Nephron (organoid): ENCODE measurements around the gene CCDC83.

Experiments
- H3K27ac Mint-ChIP-seq, 3 experiments: 2 replicates each; pipeline ENCODE4 v1.8.0; 2020; ENCODE audit warnings: mixed read lengths in 3 of 3, mild to moderate bottlenecking in 2 of 3, moderate library complexity in 1 of 3
- H3K27me3 Mint-ChIP-seq: 2 replicates; pipeline ENCODE4 v1.8.0; 2021; ENCODE audit warnings: low read depth, mild to moderate bottlenecking, moderate library complexity, mixed read lengths
- H3K36me3 Mint-ChIP-seq: 2 replicates; pipeline ENCODE4 v1.8.0; 2020; ENCODE audit warnings: low read depth, mixed read lengths
- H3K4me1 Mint-ChIP-seq: 2 replicates; pipeline ENCODE4 v1.8.0; 2020; ENCODE audit warnings: mixed read lengths
- H3K4me3 Mint-ChIP-seq, 3 experiments: 2 replicates each; pipeline ENCODE4 v1.8.0; 2020; ENCODE audit warnings: mild to moderate bottlenecking in 3 of 3, mixed read lengths in 3 of 3, moderate library complexity in 2 of 3
- H3K9me3 Mint-ChIP-seq: 2 replicates; pipeline ENCODE4 v1.8.0; 2020; ENCODE audit warnings: mixed read lengths
- CTCF ChIP-seq, 3 experiments: fragments of 200-600 bp; sonication (generic); IDR thresholded peaks; one replicate each; pipeline ENCODE4 v1.5.0; 2021; ENCODE audit warnings: antibody characterized with exemption in 3 of 3; ENCODE audit not compliant: unreplicated experiment in 3 of 3

CCDC83 gene

GRCh38 chr11:85934596-85935169, 79.5 kb downstream of the CCDC83 start:
- Mint-ChIP-seq H3K27me3 (no peaks in the 10 kb centered on the region), H3K4me1 (no peaks in the 10 kb centered on the region), H3K27ac (no peak overlapping the region), H3K9me3 (peaks cover 16% of the 10 kb centered on the region), H3K4me3 (no peak overlapping the region), H3K36me3 (no peaks in the 10 kb centered on the region)
- TF ChIP-seq CTCF (IDR thresholded peaks at IDR 0.05; ENCODE audit: unreplicated experiment in 3 of 3) = no peak

- H3K4me1 Mint-ChIP-seq = no peaks in the 10 kb centered on the region
- TF ChIP-seq CTCF (IDR thresholded peaks at IDR 0.05; ENCODE audit: unreplicated experiment in 3 of 3) = no peak
- H3K4me3 Mint-ChIP-seq = no peak overlapping the region
- H3K9me3 Mint-ChIP-seq = peaks cover 11% of the 10 kb centered on the region
- no peaks in the 10 kb centered on the region for H3K36me3 Mint-ChIP-seq
- no peak overlapping the region for H3K27ac Mint-ChIP-seq
- H3K27me3 Mint-ChIP-seq = no peaks in the 10 kb centered on the region
Measured at GRCh38 chr11:85935751-85936150, 80.6 kb downstream of the CCDC83 start.

- Mint-ChIP-seq H3K4me1 (no peaks in the 10 kb centered on the region), H3K4me3 (no peak overlapping the region), H3K36me3 (no peaks in the 10 kb centered on the region), H3K9me3 (peaks cover 7% of the 10 kb centered on the region), H3K27ac (no peak overlapping the region), H3K27me3 (no peaks in the 10 kb centered on the region)
- TF ChIP-seq CTCF (IDR thresholded peaks at IDR 0.05; ENCODE audit: unreplicated experiment in 3 of 3) = no peak
Measured at GRCh38 chr11:85937835-85938234, 82.7 kb downstream of the CCDC83 start.

- Mint-ChIP-seq H3K27me3 (no peaks in the 10 kb centered on the region), H3K9me3 (peaks cover 7% of the 10 kb centered on the region), H3K4me1 (no peaks in the 10 kb centered on the region), H3K4me3 (no peak overlapping the region), H3K36me3 (no peaks in the 10 kb centered on the region), H3K27ac (no peak overlapping the region)
- TF ChIP-seq CTCF (IDR thresholded peaks at IDR 0.05; ENCODE audit: unreplicated experiment in 3 of 3) = no peak
Measured at GRCh38 chr11:85939099-85940015, 84.2 kb downstream of the CCDC83 start.

- no peak overlapping the region for H3K4me3 Mint-ChIP-seq
- no peak overlapping the region for H3K27ac Mint-ChIP-seq
- H3K9me3 Mint-ChIP-seq = peaks cover 15% of the 10 kb centered on the region
- H3K4me1 Mint-ChIP-seq = no peaks in the 10 kb centered on the region
- TF ChIP-seq CTCF (IDR thresholded peaks at IDR 0.05; ENCODE audit: unreplicated experiment in 3 of 3) = peak; percentile 21 to 40 (median 40)
- H3K36me3 Mint-ChIP-seq = peaks cover 7% of the 10 kb centered on the region
- no peaks in the 10 kb centered on the region for H3K27me3 Mint-ChIP-seq
Measured at GRCh38 chr11:85941380-85941973, 86.3 kb downstream of the CCDC83 start.
